Stimulated activated CD8-positive, alpha-beta memory T cell treated with anti-CD3 and anti-CD28 coated beads, Interleukin-15, amount 100 ng/mL, for 4 hours (primary cell): ENCODE measurements around the gene BABAM2.
"Not testable (repeated sequence)": the region's sequence is repeated elsewhere in the genome, so short reads cannot be mapped to it uniquely, and the experiment has no call there.

Source experiments
- DNase-seq, 2 donors: peaks; one replicate each; pipeline ENCODE4 v3.0.0-alpha.2; 2020; ENCODE audit warnings: low read depth in 2 of 2

The BABAM2 gene

GRCh38 chr2:28240937-28241336 is 350.4 kb downstream of the BABAM2 start:
- no peak for DNase-seq

GRCh38 chr2:28247290-28247689 is 356.8 kb downstream of the BABAM2 start:
- no peak for DNase-seq

- no peak for DNase-seq
Observed at GRCh38 chr2:28247734-28248133, 357.2 kb downstream of the BABAM2 start.

GRCh38 chr2:28248511-28248910 is 358.0 kb downstream of the BABAM2 start:
- DNase-seq = no peak

GRCh38 chr2:28250006-28250405 is 359.5 kb downstream of the BABAM2 start:
- no peak for DNase-seq

GRCh38 chr2:28251337-28251736 is 360.8 kb downstream of the BABAM2 start:
- no peak for DNase-seq

GRCh38 chr2:28252311-28252710 is 361.8 kb downstream of the BABAM2 start:
- no peak for DNase-seq

- no peak for DNase-seq
Observed at GRCh38 chr2:28253543-28253942, 363.0 kb downstream of the BABAM2 start.

GRCh38 chr2:28255231-28255630 is 364.7 kb downstream of the BABAM2 start:
- DNase-seq = not testable (repeated sequence)

- no peak for DNase-seq
Observed at GRCh38 chr2:28257182-28257581, 366.7 kb downstream of the BABAM2 start.

GRCh38 chr2:28259226-28259625 is 368.7 kb downstream of the BABAM2 start:
- DNase-seq = not testable (repeated sequence)

GRCh38 chr2:28263690-28264089 is 373.2 kb downstream of the BABAM2 start:
- DNase-seq = no peak

GRCh38 chr2:28267282-28267681 is 376.8 kb downstream of the BABAM2 start:
- no peak for DNase-seq

GRCh38 chr2:28268386-28268785 is 377.9 kb downstream of the BABAM2 start:
- DNase-seq = no peak

- DNase-seq = no peak
Observed at GRCh38 chr2:28269019-28269784, 378.7 kb downstream of the BABAM2 start.

GRCh38 chr2:28270456-28271152 is 380.1 kb downstream of the BABAM2 start:
- no peak for DNase-seq

GRCh38 chr2:28271231-28271918 is 380.8 kb downstream of the BABAM2 start:
- DNase-seq = no peak

GRCh38 chr2:28271919-28272250 is 381.4 kb downstream of the BABAM2 start:
- no peak for DNase-seq

GRCh38 chr2:28273751-28274150 is 383.2 kb downstream of the BABAM2 start:
- no peak for DNase-seq

- DNase-seq = no peak
Observed at GRCh38 chr2:28274911-28275685, 384.6 kb downstream of the BABAM2 start.

GRCh38 chr2:28276076-28276618 is 385.6 kb downstream of the BABAM2 start:
- DNase-seq = peak in 1 of 2 donors; percentile 10

- no peak for DNase-seq
Observed at GRCh38 chr2:28276807-28277206, 386.3 kb downstream of the BABAM2 start.
